Fibroblast of lung (primary cell): ENCODE data around the gene ADAT1.

ENCODE experiments used
- EZH2 ChIP-seq: IDR thresholded peaks from 2 replicates; pipeline ENCODE4 v1.5.1; 2012; ENCODE audit warnings: low read length, control low read depth, mild to moderate bottlenecking; ENCODE audit errors: missing control alignments
- TF ChIP-seq, protein P1 (sequence below), 2 donors: IDR thresholded peaks in 1 of 2; conservative IDR thresholded peaks in 1 of 2; 1 replicate in 1 of 2; 2 replicates in 1 of 2; pipeline ENCODE4 v1.5.1; 2011 to 2012; ENCODE audit warnings: low read length in 2 of 2, control low read depth in 1 of 2, inconsistent platforms in 1 of 2, low read depth in 1 of 2, mild to moderate bottlenecking in 1 of 2

DNA sequence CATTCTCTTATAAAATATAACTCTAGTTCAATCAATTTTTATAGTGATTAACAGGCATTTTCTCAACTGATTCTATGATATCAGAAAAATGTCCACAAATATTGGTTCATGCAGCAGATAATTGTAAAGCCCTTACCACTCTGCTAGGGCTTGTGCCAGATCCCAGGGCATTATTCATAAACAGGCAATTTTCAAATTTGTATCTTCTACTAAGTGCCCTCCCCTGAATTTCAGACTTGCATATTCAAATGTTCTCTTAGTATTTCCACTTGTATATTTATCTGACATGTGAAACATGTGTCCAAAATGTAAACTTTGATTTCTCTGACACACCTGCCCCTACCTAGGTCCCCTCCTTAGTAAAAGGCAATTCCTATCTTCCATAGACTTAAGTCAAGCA lies 44.4 kb upstream of the ADAT1 start:
- TF ChIP-seq, protein P1, sequence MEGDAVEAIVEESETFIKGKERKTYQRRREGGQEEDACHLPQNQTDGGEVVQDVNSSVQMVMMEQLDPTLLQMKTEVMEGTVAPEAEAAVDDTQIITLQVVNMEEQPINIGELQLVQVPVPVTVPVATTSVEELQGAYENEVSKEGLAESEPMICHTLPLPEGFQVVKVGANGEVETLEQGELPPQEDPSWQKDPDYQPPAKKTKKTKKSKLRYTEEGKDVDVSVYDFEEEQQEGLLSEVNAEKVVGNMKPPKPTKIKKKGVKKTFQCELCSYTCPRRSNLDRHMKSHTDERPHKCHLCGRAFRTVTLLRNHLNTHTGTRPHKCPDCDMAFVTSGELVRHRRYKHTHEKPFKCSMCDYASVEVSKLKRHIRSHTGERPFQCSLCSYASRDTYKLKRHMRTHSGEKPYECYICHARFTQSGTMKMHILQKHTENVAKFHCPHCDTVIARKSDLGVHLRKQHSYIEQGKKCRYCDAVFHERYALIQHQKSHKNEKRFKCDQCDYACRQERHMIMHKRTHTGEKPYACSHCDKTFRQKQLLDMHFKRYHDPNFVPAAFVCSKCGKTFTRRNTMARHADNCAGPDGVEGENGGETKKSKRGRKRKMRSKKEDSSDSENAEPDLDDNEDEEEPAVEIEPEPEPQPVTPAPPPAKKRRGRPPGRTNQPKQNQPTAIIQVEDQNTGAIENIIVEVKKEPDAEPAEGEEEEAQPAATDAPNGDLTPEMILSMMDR (conservative IDR thresholded peaks at IDR 0.05 in 1 of 2, IDR thresholded peaks at IDR 0.05 in 1 of 2; ENCODE audit: low read depth in 1 of 2, low read length in 2 of 2): no peak
- TF ChIP-seq EZH2: no peak
